HG03469 (cell line): Measurements from ENCODE around the gene KRTAP5-8.
"Not testable (repeated sequence)": the region's sequence is repeated elsewhere in the genome, so short reads cannot be mapped to it uniquely, and the experiment has no call there.

Source experiments
- ATAC-seq: cut with Tn5 transposase; IDR thresholded peaks from one replicate; pipeline ENCODE4 v1.9.1; 2021; ENCODE audit warnings: mild to moderate bottlenecking, moderate library complexity, moderate number of reproducible peaks; ENCODE audit not compliant: unreplicated experiment

KRTAP5-8 gene

GRCh38 chr11:71571101-71571850 is 33.5 kb downstream of the KRTAP5-8 start:
- ATAC-seq: not testable (repeated sequence)

GRCh38 chr11:71572811-71573210 is 35.0 kb downstream of the KRTAP5-8 start:
- ATAC-seq: no peak

GRCh38 chr11:71574418-71574817 is 36.6 kb downstream of the KRTAP5-8 start:
- no peak for ATAC-seq

- no peak for ATAC-seq
These were observed 38.0 kb downstream of the KRTAP5-8 start for GRCh38 chr11:71575723-71576424.

GRCh38 chr11:71576688-71577465 is 39.1 kb downstream of the KRTAP5-8 start:
- not testable (repeated sequence) for ATAC-seq

GRCh38 chr11:71577469-71578004 is 39.7 kb downstream of the KRTAP5-8 start:
- ATAC-seq: no peak

- not testable (repeated sequence) for ATAC-seq
These were observed 41.7 kb downstream of the KRTAP5-8 start for GRCh38 chr11:71579513-71579912.

GRCh38 chr11:71580057-71581003 is 42.5 kb downstream of the KRTAP5-8 start:
- no peak for ATAC-seq

- no peak for ATAC-seq
These were observed 44.0 kb downstream of the KRTAP5-8 start for GRCh38 chr11:71581826-71582225.

- ATAC-seq: no peak
These were observed 44.6 kb downstream of the KRTAP5-8 start, which contains the start of gene KRTAP5-11 for GRCh38 chr11:71582309-71582895. TSS of gene KRTAP5-11 (minus strand) at chr11:71582875. CDS start at chr11:71582837, 38 bp downstream.

GRCh38 chr11:71582969-71583368 is 45.1 kb downstream of the KRTAP5-8 start:
- not testable (repeated sequence) for ATAC-seq

- ATAC-seq: not testable (repeated sequence)
These were observed 47.8 kb downstream of the KRTAP5-8 start for GRCh38 chr11:71585673-71586072.

GRCh38 chr11:71588314-71588713 is 50.5 kb downstream of the KRTAP5-8 start:
- not testable (repeated sequence) for ATAC-seq
